Measurements from ENCODE around the gene CARNS1. TPM values are rescaled to one million over a fixed set of nuclear protein-coding genes. Genes with fewer than 3 reads are reported as not detected.

Gene CARNS1
- total and polyA plus RNA-seq, 4 donors = 0.05 to 0.19 (median 0.10) TPM

GRCh38 chr11:67378544-67378943, 36.9 kb upstream of the CARNS1 start (continued):
- TF ChIP-seq REST (IDR thresholded peaks at IDR 0.05) (no peak), FOXA2 (IDR thresholded peaks at IDR 0.05) (no peak), ZBTB33 (IDR thresholded peaks at IDR 0.05) (no peak), RXRA (IDR thresholded peaks at IDR 0.05) (no peak), HNF4A (conservative IDR thresholded peaks at IDR 0.05) (no peak), NR2F2 (IDR thresholded peaks at IDR 0.05) (no peak)

- no peak overlapping the region for H3K4me3 ChIP-seq (ENCODE audit: low read depth in 1 of 3, low read length in 3 of 3)
- WGBS = 82% methylated on average over 23 of the region's 23 CpGs
- H3K27me3 ChIP-seq (ENCODE audit: control insufficient read depth in 4 of 4, insufficient read depth in 4 of 4, low read length in 3 of 4) = no peaks in the 10 kb centered on the region
- DNase-seq (ENCODE audit: low spot score) = no peak
- peaks cover 3 to 5% (median 4%) of the 10 kb centered on the region in 4 donors for H3K4me1 ChIP-seq (ENCODE audit: control insufficient read depth in 4 of 4, insufficient read depth in 4 of 4, low read length in 3 of 4)
- H3K36me3 ChIP-seq (ENCODE audit: control insufficient read depth in 4 of 4, insufficient read depth in 3 of 4, low read depth in 1 of 4, low read length in 3 of 4) = no peaks in the 10 kb centered on the region
- TF ChIP-seq ATF3 (IDR thresholded peaks at IDR 0.05) (no peak), HNF4G (IDR thresholded peaks at IDR 0.05) (no peak), YY1 (IDR thresholded peaks at IDR 0.05) (no peak), SP1 (IDR thresholded peaks at IDR 0.05) (no peak)
- no peak overlapping the region for H3K27ac ChIP-seq (ENCODE audit: low read depth in 1 of 2, low read length in 2 of 2)
- no peak overlapping the region for H3K9ac ChIP-seq (ENCODE audit: low read depth in 1 of 2, low read length in 2 of 2)
- H3K9me3 ChIP-seq (ENCODE audit: control insufficient read depth in 4 of 4, low read length in 3 of 4) = no peaks in the 10 kb centered on the region
Observed at GRCh38 chr11:67379061-67380058, 36.1 kb upstream of the CARNS1 start.

GRCh38 chr11:67381244-67381972, 34.1 kb upstream of the CARNS1 start:
- no peak overlapping the region for H3K27ac ChIP-seq (ENCODE audit: low read depth in 1 of 2, low read length in 2 of 2)
- H3K9ac ChIP-seq (ENCODE audit: low read depth in 1 of 2, low read length in 2 of 2) = no peak overlapping the region
- H3K4me1 ChIP-seq (ENCODE audit: control insufficient read depth in 4 of 4, insufficient read depth in 4 of 4, low read length in 3 of 4) = peaks cover 0 to 2% (median 0%) of the 10 kb centered on the region in 4 donors
- H3K27me3 ChIP-seq (ENCODE audit: control insufficient read depth in 4 of 4, insufficient read depth in 4 of 4, low read length in 3 of 4) = no peaks in the 10 kb centered on the region
- H3K36me3 ChIP-seq (ENCODE audit: control insufficient read depth in 4 of 4, insufficient read depth in 3 of 4, low read depth in 1 of 4, low read length in 3 of 4) = no peaks in the 10 kb centered on the region
- H3K9me3 ChIP-seq (ENCODE audit: control insufficient read depth in 4 of 4, low read length in 3 of 4) = no peaks in the 10 kb centered on the region
- H3K4me3 ChIP-seq (ENCODE audit: low read depth in 1 of 3, low read length in 3 of 3) = no peak overlapping the region
- DNase-seq (ENCODE audit: low spot score) = no peak
- WGBS = 79% methylated on average over 13 of the region's 13 CpGs
- no peak for TF ChIP-seq RAD21 (IDR thresholded peaks at IDR 0.05)
- no peak for TF ChIP-seq CTCF (IDR thresholded peaks at IDR 0.05; ENCODE audit: low read depth, low read length, missing input control)
- TF ChIP-seq HNF4A (conservative IDR thresholded peaks at IDR 0.05) = no peak
- no peak for TF ChIP-seq EGR1 (IDR thresholded peaks at IDR 0.05; ENCODE audit: low read depth in 2 of 2)
- TF ChIP-seq GABPA (IDR thresholded peaks at IDR 0.05 in 1 of 2, conservative IDR thresholded peaks at IDR 0.05 in 1 of 2) = no peak
- TF ChIP-seq RXRA (IDR thresholded peaks at IDR 0.05) = no peak
- TF ChIP-seq ZBTB33 (IDR thresholded peaks at IDR 0.05) = no peak
- TF ChIP-seq TAF1 (conservative IDR thresholded peaks at IDR 0.05) = no peak
- TF ChIP-seq NR2F2 (IDR thresholded peaks at IDR 0.05) = no peak

Measured in liver (tissue), 9 donors.